HG03432 (cell line): ENCODE measurements around the gene TRIM24.

Source experiments
- ATAC-seq: cut with Tn5 transposase; IDR thresholded peaks from one replicate; pipeline ENCODE4 v1.9.1; 2021; ENCODE audit warnings: mild to moderate bottlenecking, moderate library complexity; ENCODE audit not compliant: unreplicated experiment

The TRIM24 gene

GRCh38 chr7:138613630-138614029 is 153.6 kb downstream of the TRIM24 start:
- no peak for ATAC-seq

- no peak for ATAC-seq
Observed at GRCh38 chr7:138616085-138616484, 156.0 kb downstream of the TRIM24 start.

- no peak for ATAC-seq
Observed at GRCh38 chr7:138618506-138618905, 158.4 kb downstream of the TRIM24 start.

GRCh38 chr7:138618933-138619332 is 158.9 kb downstream of the TRIM24 start:
- no peak for ATAC-seq

GRCh38 chr7:138622841-138623240 is 162.8 kb downstream of the TRIM24 start:
- ATAC-seq: no peak

- ATAC-seq: no peak
Observed at GRCh38 chr7:138625084-138625848, 165.2 kb downstream of the TRIM24 start.

GRCh38 chr7:138625849-138626230 is 165.8 kb downstream of the TRIM24 start:
- no peak for ATAC-seq

GRCh38 chr7:138626846-138627245 is 166.8 kb downstream of the TRIM24 start:
- ATAC-seq: no peak

GRCh38 chr7:138627361-138627760 is 167.3 kb downstream of the TRIM24 start:
- ATAC-seq: no peak

- no peak for ATAC-seq
Observed at GRCh38 chr7:138630059-138630610, 170.1 kb downstream of the TRIM24 start.

GRCh38 chr7:138632384-138632783 is 172.3 kb downstream of the TRIM24 start:
- ATAC-seq: no peak

GRCh38 chr7:138632826-138633602 is 173.0 kb downstream of the TRIM24 start:
- no peak for ATAC-seq
